Measurements from ENCODE around the gene LTBP1.

DNA sequence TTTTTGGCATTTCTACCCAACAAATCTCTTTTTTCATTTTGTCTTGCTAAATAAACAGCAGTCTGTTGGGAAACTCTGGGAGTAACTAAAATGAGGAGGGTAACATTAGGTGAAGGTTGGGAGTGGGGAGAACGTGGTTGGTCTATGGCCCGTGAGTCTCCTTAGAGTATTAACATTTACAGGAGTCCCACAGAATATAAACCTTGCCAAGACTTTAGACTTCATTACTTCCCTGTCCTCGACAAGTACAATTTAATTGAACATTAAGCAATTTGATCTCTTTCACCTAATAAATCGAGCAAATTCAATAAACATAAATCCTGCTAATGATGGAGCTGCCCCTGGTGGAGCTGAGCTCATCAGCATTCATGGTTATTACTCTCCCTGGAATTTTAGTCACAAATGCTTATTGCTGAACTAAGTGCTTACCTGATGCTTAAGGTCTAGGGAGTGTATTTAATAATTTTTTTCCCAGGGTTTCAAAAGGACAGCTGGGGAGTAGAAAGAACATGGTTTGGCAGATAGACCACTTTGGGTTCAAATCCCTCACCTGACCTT, 434.6 kb downstream of the LTBP1 start:
- TF ChIP-seq SAFB2 (CRISPR knock-in tag; IDR thresholded peaks at IDR 0.05; ENCODE audit: borderline replicate concordance, low read depth) (no peak), ATF2 (CRISPR knock-in tag; IDR thresholded peaks at IDR 0.05) (no peak), NR0B2 (CRISPR knock-in tag; IDR thresholded peaks at IDR 0.05) (no peak), MAFK (conservative IDR thresholded peaks at IDR 0.05 in 1 of 2, IDR thresholded peaks at IDR 0.05 in 1 of 2; ENCODE audit: low read length in 2 of 2) (no peak)

Data from HepG2 (cell line).